WTC11 (cell line): Measurements from ENCODE around the gene MAP6. TPM values are rescaled to one million over a fixed set of nuclear protein-coding genes. Genes with fewer than 3 reads are reported as not detected.
A peak's percentile ranks its signal among the peaks of the same experiment; 100 is the strongest.

Experiments
- ARID4B ChIP-seq: sonication (generic); formaldehyde crosslinking; IDR thresholded peaks from 2 replicates; pipeline ENCODE4 v1.8.0; 2023; ENCODE audit warnings: missing genetic modification reagents, mild to moderate bottlenecking, borderline replicate concordance
- ATF1 ChIP-seq: sonication (generic); formaldehyde crosslinking; IDR thresholded peaks from 2 replicates; pipeline ENCODE4 v1.8.1; 2023; ENCODE audit warnings: mild to moderate bottlenecking, moderate library complexity, missing genetic modification reagents
- ATF2 ChIP-seq: sonication (generic); formaldehyde crosslinking; IDR thresholded peaks from 2 replicates; pipeline ENCODE4 v1.8.1; 2022; ENCODE audit warnings: low read depth, missing genetic modification reagents, borderline replicate concordance
- E2F4 ChIP-seq: sonication (generic); formaldehyde crosslinking; IDR thresholded peaks from 2 replicates; pipeline ENCODE4 v1.8.1; 2022; ENCODE audit warnings: low read depth, mild to moderate bottlenecking, moderate library complexity, missing genetic modification reagents, borderline replicate concordance
- FOXJ3 ChIP-seq: sonication (generic); formaldehyde crosslinking; IDR thresholded peaks from 2 replicates; pipeline ENCODE4 v1.9.0; 2021; ENCODE audit warnings: missing genetic modification reagents, mild to moderate bottlenecking, borderline replicate concordance
- FOXK1 ChIP-seq: sonication (generic); formaldehyde crosslinking; IDR thresholded peaks from 2 replicates; pipeline ENCODE4 v1.8.0; 2022; ENCODE audit warnings: mild to moderate bottlenecking, moderate library complexity, missing genetic modification reagents
- GRHL2 ChIP-seq: fragments of 250-450 bp; sonication (Bioruptor Pico); IDR thresholded peaks from 2 replicates; pipeline ENCODE4 v1.8.0; 2022; ENCODE audit warnings: mild to moderate bottlenecking, moderate library complexity; ENCODE audit not compliant: insufficient replicate concordance, severe bottlenecking
- GTF2I ChIP-seq: fragments of 250-450 bp; sonication (Bioruptor Pico); conservative IDR thresholded peaks from 2 replicates; pipeline ENCODE4 v1.4.0; 2021; ENCODE audit warnings: mild to moderate bottlenecking
- HMGA2 ChIP-seq: fragments of 250-450 bp; sonication (Bioruptor Pico); IDR thresholded peaks from 2 replicates; pipeline ENCODE4 v1.4.0; 2021; ENCODE audit warnings: mild to moderate bottlenecking, moderate library complexity
- IRF1 ChIP-seq: sonication (generic); formaldehyde crosslinking; IDR thresholded peaks from 2 replicates; pipeline ENCODE4 v1.8.0; 2023; ENCODE audit warnings: missing genetic modification reagents
- JUN ChIP-seq: sonication (generic); formaldehyde crosslinking; IDR thresholded peaks from 2 replicates; pipeline ENCODE4 v1.8.0; 2023; ENCODE audit warnings: mild to moderate bottlenecking, missing genetic modification reagents
- MAX ChIP-seq: sonication (generic); formaldehyde crosslinking; IDR thresholded peaks from 2 replicates; pipeline ENCODE4 v1.8.0; 2022; ENCODE audit warnings: mild to moderate bottlenecking, missing genetic modification reagents
- MLX ChIP-seq: sonication (generic); formaldehyde crosslinking; IDR thresholded peaks from 2 replicates; pipeline ENCODE4 v1.8.1; 2023; ENCODE audit warnings: mild to moderate bottlenecking, missing genetic modification reagents, moderate library complexity
- MXD4 ChIP-seq: fragments of 250-450 bp; sonication (Bioruptor Pico); IDR thresholded peaks from 2 replicates; pipeline ENCODE4 v1.8.0; 2021; ENCODE audit warnings: mild to moderate bottlenecking, moderate library complexity, borderline replicate concordance
- NR1H2 ChIP-seq: sonication (generic); formaldehyde crosslinking; IDR thresholded peaks from 2 replicates; pipeline ENCODE4 v1.9.0; 2021; ENCODE audit warnings: mild to moderate bottlenecking, moderate library complexity, missing genetic modification reagents
- NR3C1 ChIP-seq: sonication (generic); formaldehyde crosslinking; conservative IDR thresholded peaks from 2 replicates; pipeline ENCODE4 v1.8.1; 2023; ENCODE audit warnings: low read depth, mild to moderate bottlenecking, missing genetic modification reagents
- PRDM15 ChIP-seq: sonication (generic); formaldehyde crosslinking; IDR thresholded peaks from 2 replicates; pipeline ENCODE4 v1.8.0; 2022; ENCODE audit warnings: missing genetic modification reagents
- SMAD4 ChIP-seq: sonication (generic); formaldehyde crosslinking; IDR thresholded peaks from 2 replicates; pipeline ENCODE4 v1.8.0; 2022; ENCODE audit warnings: mild to moderate bottlenecking, missing genetic modification reagents
- SP1 ChIP-seq: sonication (generic); formaldehyde crosslinking; conservative IDR thresholded peaks from 2 replicates; pipeline ENCODE4 v1.8.1; 2022; ENCODE audit warnings: missing genetic modification reagents
- ZNF121 ChIP-seq: sonication (generic); formaldehyde crosslinking; IDR thresholded peaks from 2 replicates; pipeline ENCODE4 v1.8.0; 2023; ENCODE audit warnings: missing genetic modification reagents
- ZNF232 ChIP-seq: sonication (generic); formaldehyde crosslinking; IDR thresholded peaks from 2 replicates; pipeline ENCODE4 v1.8.0; 2022; ENCODE audit warnings: mild to moderate bottlenecking, missing genetic modification reagents
- ZNF281 ChIP-seq: sonication (generic); formaldehyde crosslinking; IDR thresholded peaks from 2 replicates; pipeline ENCODE4 v1.8.0; 2023; ENCODE audit warnings: mild to moderate bottlenecking, missing genetic modification reagents
- total RNA-seq: library from RNA; stranded (reverse); gene quantifications from 3 replicates; pipeline ENCODE4 v1.2.3, GENCODE V29; 2021

The MAP6 gene
- total RNA-seq, 1 experiment from 2014 or later, result 0.90 TPM

- TF ChIP-seq ARID4B (CRISPR knock-in tag) (peak; percentile 38), SMAD4 (CRISPR knock-in tag) (no peak), SP1 (peak; percentile 37; the same call in 1 of the 2 replicates), PRDM15 (CRISPR knock-in tag) (no peak), NR1H2 (CRISPR knock-in tag) (no peak), E2F4 (no peak; the same call in 1 of the 2 replicates), HMGA2 (CRISPR knock-in tag) (no peak), ZNF232 (CRISPR knock-in tag) (no peak), ATF2 (CRISPR knock-in tag) (no peak), MAX (no peak), ZNF121 (CRISPR knock-in tag) (no peak), NR3C1 (CRISPR knock-in tag) (no peak), FOXJ3 (CRISPR knock-in tag) (0 out of 2 replicates have a peak, but pooled peaks have one; percentile 32), ATF1 (CRISPR knock-in tag) (0 out of 2 replicates have a peak, but pooled peaks have one; percentile 31), MXD4 (no peak), MLX (CRISPR knock-in tag) (no peak), IRF1 (CRISPR knock-in tag) (no peak), GRHL2 (CRISPR knock-in tag) (no peak), GTF2I (CRISPR knock-in tag) (no peak), FOXK1 (CRISPR knock-in tag) (peak; percentile 26; the same call in 1 of the 2 replicates), ZNF281 (CRISPR knock-in tag) (0 out of 2 replicates have a peak, but pooled peaks have one; percentile 18), JUN (CRISPR knock-in tag) (no peak)
Measured at GRCh38 chr11:75562048-75562835, 106.6 kb downstream of the MAP6 start, which contains the start of gene SERPINH1 (continued).
